ENCODE results near the gene FBXO28. TPM values are rescaled to one million over a fixed set of nuclear protein-coding genes. Genes with fewer than 3 reads are reported as not detected.

Gene FBXO28
- total and polyA plus RNA-seq, 2 donors (not counting 3 experiments of a cell fraction or from before 2014, with no cell fraction given) = 8.9 to 32.6 TPM

DNA sequence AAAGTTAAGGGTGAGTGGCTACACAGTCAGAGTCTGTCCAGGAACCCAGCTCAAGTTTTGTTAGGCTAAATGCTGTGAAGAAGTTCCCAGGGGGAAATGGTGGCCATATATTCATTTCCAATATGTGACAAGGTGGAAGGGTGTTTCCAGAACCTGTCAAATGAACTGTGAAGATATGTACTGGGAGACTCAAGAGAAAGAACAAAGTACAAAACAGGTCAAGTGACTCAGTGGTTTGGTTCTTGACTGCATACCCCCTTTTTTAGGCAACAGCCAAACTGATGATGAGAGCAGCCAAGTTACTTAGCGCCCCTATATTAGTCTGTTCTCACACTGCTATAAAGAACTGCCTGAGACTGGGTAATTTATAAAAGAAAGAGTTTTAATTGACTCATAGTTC, 18.6 kb upstream of the FBXO28 start:
- Histone ChIP-seq H3K9me3 (replicated peaks; ENCODE audit: control insufficient read depth, insufficient read depth, low read length) (no peaks in the 10 kb centered on the region), H3K4me2 (ENCODE audit: insufficient read depth, low read length) (no peak overlapping the region), H3K79me2 (ENCODE audit: control insufficient read depth, insufficient read depth, low read length) (no peaks in the 10 kb centered on the region), H3K9me1 (replicated peaks; ENCODE audit: control insufficient read depth, extremely low read depth, insufficient read depth, low read length) (no peaks in the 10 kb centered on the region), H3K9ac (replicated peaks; ENCODE audit: extremely low read depth, insufficient read depth, low read length) (no peak overlapping the region), H3K4me1 (ENCODE audit: control insufficient read depth, extremely low read depth, insufficient read depth, low read length) (peaks cover 2% of the 10 kb centered on the region), H3K36me3 (ENCODE audit: control insufficient read depth in 2 of 2, extremely low read depth in 1 of 2, insufficient read depth in 2 of 2, low read length in 2 of 2) (no peaks in the 10 kb centered on the region), H2AFZ (ENCODE audit: low read depth, low read length) (no peak overlapping the region), H3K27me3 (ENCODE audit: control insufficient read depth in 2 of 2, insufficient read depth in 2 of 2, low read length in 2 of 2) (peaks cover 0 to 1% of the 10 kb centered on the region in 2 experiments), H3K27ac (ENCODE audit: insufficient read depth, low read depth, low read length) (no peak overlapping the region), H4K20me1 (replicated peaks; ENCODE audit: control insufficient read depth, extremely low read depth, insufficient read depth, low read length) (no peaks in the 10 kb centered on the region), H3K4me3 (replicated peaks in 1 of 3; ENCODE audit: insufficient read depth in 1 of 3, low read depth in 1 of 3, low read length in 3 of 3) (no peak overlapping the region)
- no peak for FAIRE-seq
- dilution Hi-C loops (cut with MboI; ENCODE audit: extremely low pct_ligation_motif_present, low sequenced_read_pairs) (no loop called here), intact Hi-C loops (cut with micrococcal nuclease) (no loop called here)
- no TSS peak for BruUV-seq (replicated peaks)
- DNase-seq (ENCODE audit: low read depth, low spot score) = no peak
- CTCF ChIA-PET = interaction anchor here (1.1 to 1.4 kb wide), 2 partner anchors 11 to 45 kb away, joined by 3 to 5 read pairs; no protein-coding TSS in a partner anchor
- TF ChIP-seq, protein P1, sequence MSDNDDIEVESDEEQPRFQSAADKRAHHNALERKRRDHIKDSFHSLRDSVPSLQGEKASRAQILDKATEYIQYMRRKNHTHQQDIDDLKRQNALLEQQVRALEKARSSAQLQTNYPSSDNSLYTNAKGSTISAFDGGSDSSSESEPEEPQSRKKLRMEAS (IDR thresholded peaks at IDR 0.05; ENCODE audit: insufficient read depth, insufficient read length) = no peak
- no peak for TF ChIP-seq FOS (IDR thresholded peaks at IDR 0.05; ENCODE audit: borderline replicate concordance, insufficient read depth, low read length)
- no peak for TF ChIP-seq JUN (IDR thresholded peaks at IDR 0.05; ENCODE audit: borderline replicate concordance, insufficient read depth, insufficient read length, low read depth)
- TF ChIP-seq EZH2 (IDR thresholded peaks at IDR 0.05; ENCODE audit: borderline replicate concordance, low read depth, low read length, severe bottlenecking) = no peak
- no peak for TF ChIP-seq POLR2A (IDR thresholded peaks at IDR 0.05; ENCODE audit: low read depth, low read length)
- TF ChIP-seq POLR2AphosphoS5 (IDR thresholded peaks at IDR 0.05; ENCODE audit: insufficient read depth, low read depth, low read length) = no peak
- TF ChIP-seq MYC (IDR thresholded peaks at IDR 0.05; ENCODE audit: low read depth, low read length) = no peak
- TF ChIP-seq, protein P2, sequence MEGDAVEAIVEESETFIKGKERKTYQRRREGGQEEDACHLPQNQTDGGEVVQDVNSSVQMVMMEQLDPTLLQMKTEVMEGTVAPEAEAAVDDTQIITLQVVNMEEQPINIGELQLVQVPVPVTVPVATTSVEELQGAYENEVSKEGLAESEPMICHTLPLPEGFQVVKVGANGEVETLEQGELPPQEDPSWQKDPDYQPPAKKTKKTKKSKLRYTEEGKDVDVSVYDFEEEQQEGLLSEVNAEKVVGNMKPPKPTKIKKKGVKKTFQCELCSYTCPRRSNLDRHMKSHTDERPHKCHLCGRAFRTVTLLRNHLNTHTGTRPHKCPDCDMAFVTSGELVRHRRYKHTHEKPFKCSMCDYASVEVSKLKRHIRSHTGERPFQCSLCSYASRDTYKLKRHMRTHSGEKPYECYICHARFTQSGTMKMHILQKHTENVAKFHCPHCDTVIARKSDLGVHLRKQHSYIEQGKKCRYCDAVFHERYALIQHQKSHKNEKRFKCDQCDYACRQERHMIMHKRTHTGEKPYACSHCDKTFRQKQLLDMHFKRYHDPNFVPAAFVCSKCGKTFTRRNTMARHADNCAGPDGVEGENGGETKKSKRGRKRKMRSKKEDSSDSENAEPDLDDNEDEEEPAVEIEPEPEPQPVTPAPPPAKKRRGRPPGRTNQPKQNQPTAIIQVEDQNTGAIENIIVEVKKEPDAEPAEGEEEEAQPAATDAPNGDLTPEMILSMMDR (IDR thresholded peaks at IDR 0.05; ENCODE audit: extremely low read depth in 1 of 2, insufficient read depth in 1 of 2, low read depth in 1 of 2, low read length in 2 of 2) = no peak
- TF ChIP-seq GATA2 (IDR thresholded peaks at IDR 0.05; ENCODE audit: insufficient read depth, insufficient read length, low read depth, low read length) = no peak
- POLR2A ChIA-PET = no interaction called here

Measured in endothelial cell of umbilical vein (primary cell).